PC-3 (cell line): ENCODE data around the gene CNDP1. TPM values are rescaled to one million over a fixed set of nuclear protein-coding genes. Genes with fewer than 3 reads are reported as not detected.

Experiments
- ATAC-seq: fragments of 200-7000 bp; cut with Tn5 transposase; 2 replicates; pipeline ENCODE4 v1.9.1; 2020; ENCODE audit warnings: mild to moderate bottlenecking, moderate library complexity
- BruUV-seq: library from RNA; stranded (reverse); fragments of 400-500 nt; replicated peaks from 2 replicates; lab custom pipeline; 2021; lab: Mats Ljungman, UMichigan
- CTCF ChIA-PET: fragments of 300-600 bp; sonication (Branson Sonifier 250); formaldehyde crosslinking; loops from one replicate; lab custom pipeline; 2022; ENCODE audit warnings: antibody characterized with exemption; lab: Charles Lee
- POLR2A ChIA-PET: fragments of 300-600 bp; sonication (Branson Sonifier 250); formaldehyde crosslinking; loops from one replicate; lab custom pipeline; 2022; ENCODE audit warnings: antibody characterized with exemption; ENCODE audit not compliant: unreplicated experiment; lab: Charles Lee
- DNase-seq: peaks from one replicate; pipeline ENCODE4 v3.0.0-alpha.2; 2015
- H2AFZ ChIP-seq: fragments of 300-600 bp; sonication (generic); 2 replicates; pipeline ENCODE4 v1.6.0; 2016; ENCODE audit warnings: antibody characterized with exemption, low read length
- H3F3A ChIP-seq: fragments of 300-600 bp; sonication (generic); one replicate; pipeline ENCODE4 v1.6.0; 2017; ENCODE audit warnings: antibody characterized with exemption, low read length, control low read depth, mild to moderate bottlenecking; ENCODE audit not compliant: unreplicated experiment
- H3K27ac ChIP-seq: fragments of 300-600 bp; sonication (generic); 2 replicates; pipeline ENCODE4 v1.5.1; 2016; ENCODE audit warnings: mild to moderate bottlenecking, low read length
- H3K27me3 ChIP-seq: fragments of 300-600 bp; sonication (generic); 2 replicates; pipeline ENCODE4 v1.6.1; 2016; ENCODE audit warnings: low read length, mixed read lengths
- H3K36me3 ChIP-seq: fragments of 300-600 bp; sonication (generic); 2 replicates; pipeline ENCODE4 v1.6.1; 2016; ENCODE audit warnings: low read depth, mixed run types, low read length, mixed read lengths
- H3K4me1 ChIP-seq: fragments of 300-600 bp; sonication (generic); 2 replicates; pipeline ENCODE4 v1.5.1; 2016; ENCODE audit warnings: low read length; ENCODE audit not compliant: insufficient read depth
- H3K4me2 ChIP-seq: fragments of 300-600 bp; sonication (generic); 2 replicates; pipeline ENCODE4 v1.6.0; 2016; ENCODE audit warnings: low read length
- H3K4me3 ChIP-seq: fragments of 300-600 bp; sonication (generic); 2 replicates; pipeline ENCODE4 v1.5.1; 2016; ENCODE audit warnings: mild to moderate bottlenecking, low read length, mixed read lengths
- H3K79me2 ChIP-seq: fragments of 300-600 bp; sonication (generic); 2 replicates; pipeline ENCODE4 v1.6.1; 2017; ENCODE audit warnings: low read length, mixed read lengths
- H3K9ac ChIP-seq: fragments of 300-600 bp; sonication (generic); 2 replicates; pipeline ENCODE4 v1.6.0; 2016; ENCODE audit warnings: mild to moderate bottlenecking, low read length
- H3K9me2 ChIP-seq: fragments of 300-600 bp; sonication (generic); replicated peaks from 2 replicates; pipeline ENCODE4 v1.6.1; 2016; ENCODE audit warnings: mixed run types, low read length, mixed read lengths
- H3K9me3 ChIP-seq: fragments of 300-600 bp; sonication (generic); 2 replicates; pipeline ENCODE4 v1.6.1; 2016; ENCODE audit warnings: low read length, mixed read lengths
- H4K20me1 ChIP-seq: fragments of 300-600 bp; sonication (generic); 2 replicates; pipeline ENCODE4 v1.6.1; 2016; ENCODE audit warnings: low read length, mixed read lengths
- EZH2 ChIP-seq: fragments of 300-600 bp; sonication (generic); IDR thresholded peaks from one replicate; pipeline ENCODE4 v1.6.1; 2017; ENCODE audit warnings: antibody characterized with exemption, mild to moderate bottlenecking, low read length; ENCODE audit not compliant: unreplicated experiment
- EZH2phosphoT487 ChIP-seq: fragments of 300-600 bp; sonication (generic); IDR thresholded peaks from 2 replicates; pipeline ENCODE4 v1.6.1; 2018; ENCODE audit warnings: mild to moderate bottlenecking, antibody characterized with exemption, low read length, borderline replicate concordance
- intact Hi-C: fragments of 100-400 bp; cut with micrococcal nuclease; formaldehyde crosslinking; loops from 2 replicates; pipeline ENCODE4 v1.9.0; 2023
- total RNA-seq: library from RNA; depleted of rRNA; stranded (reverse); fragments of >200 nt; gene quantifications from 2 replicates; pipeline ENCODE4 v1.2.3, GENCODE V29; 2014
- TF ChIP-seq, protein P1 (sequence below): fragments of 300-600 bp; sonication (generic); conservative IDR thresholded peaks from 2 replicates; pipeline ENCODE4 v1.5.1; 2017; ENCODE audit warnings: antibody characterized with exemption, low read depth, mild to moderate bottlenecking, low read length

The CNDP1 gene
- total RNA-seq, 1 experiment from 2014 or later: not detected

- H2AFZ ChIP-seq: no peak overlapping the region
- H3K9me3 ChIP-seq: no peaks in the 10 kb centered on the region
- no peaks in the 10 kb centered on the region for H3K9me2 ChIP-seq
- no peak overlapping the region for H3K4me3 ChIP-seq
- ChIA-PET CTCF (no interaction called here), POLR2A (no interaction called here)
- no peak overlapping the region for H3K27ac ChIP-seq
- no TSS peak for BruUV-seq
- intact Hi-C loops: no loop called here
- TF ChIP-seq EZH2phosphoT487: no peak
- TF ChIP-seq, protein P1, sequence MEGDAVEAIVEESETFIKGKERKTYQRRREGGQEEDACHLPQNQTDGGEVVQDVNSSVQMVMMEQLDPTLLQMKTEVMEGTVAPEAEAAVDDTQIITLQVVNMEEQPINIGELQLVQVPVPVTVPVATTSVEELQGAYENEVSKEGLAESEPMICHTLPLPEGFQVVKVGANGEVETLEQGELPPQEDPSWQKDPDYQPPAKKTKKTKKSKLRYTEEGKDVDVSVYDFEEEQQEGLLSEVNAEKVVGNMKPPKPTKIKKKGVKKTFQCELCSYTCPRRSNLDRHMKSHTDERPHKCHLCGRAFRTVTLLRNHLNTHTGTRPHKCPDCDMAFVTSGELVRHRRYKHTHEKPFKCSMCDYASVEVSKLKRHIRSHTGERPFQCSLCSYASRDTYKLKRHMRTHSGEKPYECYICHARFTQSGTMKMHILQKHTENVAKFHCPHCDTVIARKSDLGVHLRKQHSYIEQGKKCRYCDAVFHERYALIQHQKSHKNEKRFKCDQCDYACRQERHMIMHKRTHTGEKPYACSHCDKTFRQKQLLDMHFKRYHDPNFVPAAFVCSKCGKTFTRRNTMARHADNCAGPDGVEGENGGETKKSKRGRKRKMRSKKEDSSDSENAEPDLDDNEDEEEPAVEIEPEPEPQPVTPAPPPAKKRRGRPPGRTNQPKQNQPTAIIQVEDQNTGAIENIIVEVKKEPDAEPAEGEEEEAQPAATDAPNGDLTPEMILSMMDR: no peak
- TF ChIP-seq EZH2: no peak
- peaks cover 11% of the 10 kb centered on the region; the same call in 1 of the 2 replicates for H3K36me3 ChIP-seq
- no peak overlapping the region for H3K9ac ChIP-seq
- ATAC-seq (no peak), DNase-seq (no peak)
- no peaks in the 10 kb centered on the region for H3K27me3 ChIP-seq
- H3K79me2 ChIP-seq: no peaks in the 10 kb centered on the region
- no peaks in the 10 kb centered on the region for H3K4me1 ChIP-seq
- no peaks in the 10 kb centered on the region for H3F3A ChIP-seq
- H4K20me1 ChIP-seq: no peaks in the 10 kb centered on the region
- no peak overlapping the region for H3K4me2 ChIP-seq
Measured at GRCh38 chr18:74511823-74512222, 22.5 kb upstream of the CNDP1 start.

DNA sequence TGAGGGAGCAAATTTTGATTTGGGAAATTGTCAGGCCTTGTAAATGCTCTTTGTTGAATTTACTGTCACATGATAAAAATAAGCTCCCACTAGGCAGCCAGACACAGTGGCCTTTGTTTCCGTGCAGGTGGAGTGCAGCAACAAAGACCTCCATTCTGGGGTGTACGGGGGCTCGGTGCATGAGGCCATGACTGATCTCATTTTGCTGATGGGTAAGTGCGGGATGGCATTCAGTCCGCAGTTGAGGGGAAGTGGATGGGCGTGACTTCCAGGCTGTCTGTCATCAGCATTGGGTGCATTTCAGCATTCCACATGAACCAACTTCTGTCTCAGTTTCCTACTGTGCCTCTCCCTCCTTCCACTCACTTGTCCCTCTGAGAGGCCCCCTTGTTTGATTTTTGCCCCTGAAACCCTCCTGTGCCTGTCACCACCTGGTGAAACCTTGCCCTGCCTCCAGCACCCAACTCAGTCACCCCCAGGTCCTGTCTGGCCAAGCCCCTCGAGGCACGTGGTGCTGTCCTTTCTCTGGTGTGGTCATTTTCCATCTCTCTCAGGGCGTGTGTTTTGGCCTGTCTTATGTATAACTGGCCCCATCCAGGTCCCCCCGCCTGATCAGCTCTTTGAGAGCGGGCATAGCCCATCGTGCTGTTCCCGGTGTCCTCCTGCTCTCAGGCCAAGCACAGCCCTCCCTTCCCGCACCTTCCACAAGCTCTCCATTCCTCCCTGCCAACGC, 21.8 kb upstream of the CNDP1 start:
- BruUV-seq: no TSS peak
- Histone ChIP-seq H3K4me3 (no peak overlapping the region), H3F3A (no peaks in the 10 kb centered on the region), H4K20me1 (no peaks in the 10 kb centered on the region), H3K27ac (no peak overlapping the region), H3K9me3 (no peaks in the 10 kb centered on the region), H2AFZ (no peak overlapping the region), H3K27me3 (no peaks in the 10 kb centered on the region), H3K9ac (no peak overlapping the region), H3K9me2 (no peaks in the 10 kb centered on the region), H3K4me2 (no peak overlapping the region), H3K79me2 (no peaks in the 10 kb centered on the region), H3K4me1 (no peaks in the 10 kb centered on the region), H3K36me3 (peaks cover 11% of the 10 kb centered on the region; the same call in 1 of the 2 replicates)
- ATAC-seq (no peak), DNase-seq (no peak)
- CTCF ChIA-PET: interaction anchor here (0.7 kb wide), 1 partner anchor 16 kb away, joined by 6 read pairs; the partner anchor contains the start of gene CNDP2
- POLR2A ChIA-PET: no interaction called here
- TF ChIP-seq, protein P1: no peak
- TF ChIP-seq EZH2phosphoT487: no peak
- no peak for TF ChIP-seq EZH2
- intact Hi-C loops: no loop called here

GRCh38 chr18:74513149-74513882, 21.0 kb upstream of the CNDP1 start:
- H3F3A ChIP-seq: no peaks in the 10 kb centered on the region
- DNase-seq (no peak), ATAC-seq (no peak)
- POLR2A ChIA-PET: no interaction called here
- H3K9ac ChIP-seq: no peak overlapping the region
- H3K4me1 ChIP-seq: no peaks in the 10 kb centered on the region
- no peak overlapping the region for H2AFZ ChIP-seq
- intact Hi-C loops: no loop called here
- H3K9me3 ChIP-seq: no peaks in the 10 kb centered on the region
- no peaks in the 10 kb centered on the region for H3K27me3 ChIP-seq
- no peak overlapping the region for H3K4me3 ChIP-seq
- peaks cover 11% of the 10 kb centered on the region; the same call in 1 of the 2 replicates for H3K36me3 ChIP-seq
- H3K79me2 ChIP-seq: no peaks in the 10 kb centered on the region
- H4K20me1 ChIP-seq: no peaks in the 10 kb centered on the region
- no peaks in the 10 kb centered on the region for H3K9me2 ChIP-seq
- H3K27ac ChIP-seq: no peak overlapping the region
- no TSS peak for BruUV-seq
- TF ChIP-seq EZH2 (no peak), EZH2phosphoT487 (no peak)
- TF ChIP-seq, protein P1: no peak
- no peak overlapping the region for H3K4me2 ChIP-seq
- CTCF ChIA-PET: no interaction called here
